ENCODE results near the gene DLK1.

DLK1 gene

GRCh38 chr14:100715803-100716202, 10.9 kb upstream of the DLK1 start:
- DNase-seq, result no peak

DNA sequence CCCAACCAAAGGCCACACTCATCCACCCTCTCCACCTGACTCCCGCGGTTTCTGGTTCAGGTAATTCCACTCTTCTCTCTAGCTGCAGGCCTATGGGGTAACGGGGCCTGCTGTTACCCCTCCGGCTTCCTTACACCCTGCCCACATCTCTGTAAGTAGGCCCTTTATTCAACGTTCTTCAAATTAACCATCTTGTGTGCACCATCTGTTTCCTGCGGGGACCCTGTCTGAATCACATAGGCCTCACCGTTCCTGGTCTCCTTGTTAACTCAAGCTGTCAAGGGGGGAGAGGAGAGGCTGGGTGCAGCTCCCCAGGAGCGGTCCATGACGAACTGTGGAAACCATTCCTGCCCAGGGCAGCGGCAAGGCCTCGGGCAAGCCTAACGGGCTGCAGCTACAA, 9.3 kb upstream of the DLK1 start:
- DNase-seq, result no peak

DNA sequence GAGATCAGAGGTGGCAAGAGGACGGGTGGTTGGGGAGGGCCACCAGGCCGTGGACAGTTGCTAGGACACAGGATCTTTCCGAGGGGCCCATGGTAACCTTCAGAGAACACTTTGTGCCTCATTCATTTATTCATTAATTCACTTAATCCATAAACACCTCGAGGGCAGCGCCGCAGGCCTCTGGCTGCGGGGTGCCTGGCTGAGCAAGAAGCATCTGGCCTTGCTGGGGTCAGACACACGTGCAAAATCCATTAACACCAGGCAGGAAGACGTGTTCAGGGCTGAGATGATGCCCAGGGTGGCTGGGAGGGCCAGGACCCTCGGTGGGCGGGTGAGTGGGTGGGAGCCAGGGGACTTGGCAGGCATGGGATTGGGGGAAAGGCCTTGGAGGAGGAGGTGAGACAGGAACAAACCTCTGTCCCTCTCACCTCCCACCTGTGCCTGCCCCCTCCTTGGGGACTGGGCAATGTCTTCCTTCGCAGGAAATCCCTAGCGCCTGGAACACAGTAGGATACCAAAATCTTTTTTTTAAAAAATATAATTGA, 6.6 kb upstream of the DLK1 start:
- no peak for DNase-seq

- DNase-seq, result no peak
Measured at GRCh38 chr14:100721568-100721967, 5.1 kb upstream of the DLK1 start.

- DNase-seq, result no peak
Measured at GRCh38 chr14:100722367-100722766, 4.3 kb upstream of the DLK1 start.

DNA sequence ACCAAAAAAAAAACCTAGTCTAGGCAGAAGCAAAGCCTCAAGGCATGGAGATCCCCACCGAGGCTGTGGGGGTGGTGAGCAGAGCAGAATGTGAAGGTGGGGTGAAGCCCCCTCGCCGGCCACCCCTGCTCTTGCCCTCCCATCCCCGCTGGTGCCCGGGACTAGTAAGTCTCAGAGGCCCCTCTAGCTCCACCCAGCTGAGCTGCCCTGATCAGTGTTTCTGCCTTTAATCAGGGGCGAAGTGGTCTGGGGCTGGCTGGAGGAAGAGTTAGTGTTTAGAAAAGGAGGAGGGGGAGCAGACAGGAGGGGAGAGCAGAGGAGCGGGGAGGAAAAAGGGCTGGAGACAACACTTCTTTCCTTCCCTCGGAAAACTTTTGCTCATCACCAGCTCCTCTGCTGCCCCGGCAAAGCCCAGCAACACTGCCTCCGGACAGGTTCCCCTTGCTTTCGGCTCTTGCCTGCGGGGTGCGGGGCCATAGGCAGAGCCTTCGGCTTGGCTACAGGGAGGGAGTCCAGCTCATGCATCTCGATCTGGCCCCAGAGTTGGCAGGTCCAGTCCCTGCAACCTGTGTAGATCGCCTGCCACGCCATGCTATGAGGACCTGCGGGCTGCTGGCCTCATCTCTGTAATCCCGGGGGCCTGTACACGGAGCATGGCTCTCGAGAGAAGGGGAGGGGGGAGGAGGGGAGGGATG, 3.4 kb upstream of the DLK1 start:
- no peak for DNase-seq

GRCh38 chr14:100723830-100724437, 2.8 kb upstream of the DLK1 start:
- no peak for DNase-seq

- DNase-seq, result no peak
Measured at GRCh38 chr14:100724536-100724935, 2.2 kb upstream of the DLK1 start.

DNA sequence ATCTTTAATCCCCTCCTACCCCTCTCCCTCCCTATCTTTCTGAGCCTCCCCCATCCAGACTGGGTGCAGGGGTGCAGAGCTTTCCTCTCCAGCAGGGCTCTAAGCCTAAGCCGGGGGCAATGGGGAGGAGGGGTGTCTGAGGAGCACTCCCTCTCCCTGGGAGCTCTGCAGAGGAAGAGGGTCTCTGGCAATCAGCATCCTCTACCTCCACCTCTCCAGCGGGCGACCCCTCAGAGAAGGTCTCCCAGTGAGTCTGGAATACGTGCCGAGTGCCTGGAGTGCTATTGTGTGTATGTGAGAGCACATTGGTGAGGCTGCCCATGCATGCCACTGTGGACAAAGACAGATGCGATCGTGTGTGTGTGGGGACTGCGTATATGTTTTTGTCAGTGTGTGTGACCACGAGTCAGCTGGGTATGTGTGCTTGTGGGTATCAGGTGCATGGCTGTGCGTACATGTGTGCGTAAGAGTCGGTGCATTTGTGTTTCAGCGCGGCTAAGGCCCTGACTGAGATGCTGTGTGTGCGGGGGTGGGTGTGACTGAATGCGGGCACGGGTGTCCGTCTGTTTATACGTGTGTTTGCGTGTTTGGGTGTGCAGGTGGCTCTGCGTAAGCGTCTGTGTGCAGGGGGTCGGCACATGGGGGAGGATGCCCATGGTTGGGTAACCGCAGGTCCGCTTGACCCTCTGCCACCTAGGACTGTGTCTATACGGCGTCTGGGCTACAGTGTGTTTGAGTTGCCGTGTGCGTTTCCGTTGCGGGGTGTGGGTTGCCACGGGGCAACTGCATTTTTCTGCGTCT, 905 bp upstream of the DLK1 start:
- DNase-seq, result no peak

GRCh38 chr14:100727086-100727872, 587 bp downstream of the DLK1 start:
- no peak for DNase-seq

DNA sequence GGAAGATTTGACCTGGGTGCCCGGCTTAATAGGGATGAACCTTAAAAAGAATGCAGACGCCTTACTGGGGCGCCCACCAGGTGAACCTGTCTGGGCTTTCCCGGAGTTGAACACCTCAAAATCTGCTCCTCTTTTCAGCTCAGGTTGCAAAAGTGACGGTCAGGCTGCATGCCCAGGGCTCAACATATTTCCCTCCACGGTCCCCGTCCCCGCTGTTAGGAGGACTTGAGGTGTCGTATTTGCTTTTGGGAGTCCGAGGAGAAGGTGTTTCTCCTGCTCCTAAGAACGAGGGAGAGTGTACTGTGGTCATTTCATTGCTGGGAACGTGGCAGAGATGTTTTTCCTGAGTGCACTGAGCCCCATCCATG, 1.2 kb downstream of the DLK1 start:
- no peak for DNase-seq

DNA sequence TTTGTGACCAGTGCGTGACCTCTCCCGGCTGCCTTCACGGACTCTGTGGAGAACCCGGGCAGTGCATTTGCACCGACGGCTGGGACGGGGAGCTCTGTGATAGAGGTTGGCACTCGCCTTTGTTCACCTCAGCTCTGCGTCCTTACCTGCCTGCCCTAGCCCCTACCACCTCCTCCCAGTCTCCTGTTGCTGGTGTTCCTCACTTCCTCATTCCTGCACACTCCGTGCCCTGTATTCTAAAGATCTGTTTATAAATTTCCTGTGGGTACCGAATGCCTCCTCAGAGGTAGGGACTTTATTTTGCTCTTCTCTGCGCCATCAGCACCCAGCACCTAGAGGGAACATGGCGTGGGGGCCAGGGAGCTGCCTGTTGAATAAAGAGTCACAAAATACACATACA, 2.3 kb downstream of the DLK1 start:
- no peak for DNase-seq

- DNase-seq, result no peak
Measured at GRCh38 chr14:100729982-100730381, 3.3 kb downstream of the DLK1 start.

DNA sequence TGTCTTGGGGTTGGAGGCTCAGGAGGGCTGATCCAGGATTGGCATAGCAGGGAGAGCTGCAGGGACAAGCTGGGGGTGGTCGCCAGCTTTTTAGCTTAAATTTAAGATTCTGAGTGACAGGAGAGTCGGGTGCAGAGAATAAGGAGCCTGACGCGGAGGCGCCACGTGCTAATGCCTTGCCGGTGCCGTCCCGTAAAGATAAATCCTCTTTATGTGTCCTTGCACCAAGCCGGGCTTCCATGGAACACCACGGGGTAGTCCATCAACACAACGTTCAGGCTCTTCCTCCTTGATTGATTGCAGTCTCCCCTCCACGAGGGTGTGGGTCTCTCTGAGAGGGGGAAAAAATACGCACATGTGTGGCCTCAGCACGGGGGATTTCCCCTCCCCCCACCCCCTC, 3.9 kb downstream of the DLK1 start:
- DNase-seq, result no peak

DNA sequence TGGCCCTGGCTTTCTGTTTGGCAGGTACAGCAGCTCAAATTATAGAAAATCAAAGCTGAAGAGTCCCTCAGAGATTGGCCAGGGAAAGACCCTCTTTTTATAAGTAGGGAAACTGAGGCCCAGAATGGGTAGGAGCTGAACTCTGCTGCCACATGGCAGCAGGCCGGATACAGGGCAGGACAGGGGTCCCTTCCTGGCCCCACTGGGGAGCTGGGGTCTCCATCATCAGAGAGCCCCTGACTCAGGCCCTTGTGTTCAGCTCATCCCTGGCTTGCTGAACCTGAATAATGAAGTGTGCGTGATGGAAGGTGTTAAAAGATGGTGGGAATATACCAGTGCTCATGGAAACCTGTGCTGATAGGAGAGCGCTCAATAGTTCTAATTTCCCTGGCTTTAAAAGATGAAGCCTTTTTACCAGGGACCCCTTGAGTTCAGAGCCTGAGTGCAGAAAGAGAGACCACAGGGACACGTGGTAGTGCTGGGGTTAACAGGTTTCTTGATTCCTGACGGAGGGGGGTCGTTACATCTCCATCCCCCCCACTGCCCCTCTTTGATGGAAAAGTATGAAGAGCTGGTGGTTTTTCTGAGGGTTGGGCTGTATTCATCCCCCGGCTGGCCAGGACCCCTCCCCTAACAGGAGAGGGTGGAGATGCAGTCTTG, 4.4 kb downstream of the DLK1 start:
- DNase-seq, result no peak

DNA sequence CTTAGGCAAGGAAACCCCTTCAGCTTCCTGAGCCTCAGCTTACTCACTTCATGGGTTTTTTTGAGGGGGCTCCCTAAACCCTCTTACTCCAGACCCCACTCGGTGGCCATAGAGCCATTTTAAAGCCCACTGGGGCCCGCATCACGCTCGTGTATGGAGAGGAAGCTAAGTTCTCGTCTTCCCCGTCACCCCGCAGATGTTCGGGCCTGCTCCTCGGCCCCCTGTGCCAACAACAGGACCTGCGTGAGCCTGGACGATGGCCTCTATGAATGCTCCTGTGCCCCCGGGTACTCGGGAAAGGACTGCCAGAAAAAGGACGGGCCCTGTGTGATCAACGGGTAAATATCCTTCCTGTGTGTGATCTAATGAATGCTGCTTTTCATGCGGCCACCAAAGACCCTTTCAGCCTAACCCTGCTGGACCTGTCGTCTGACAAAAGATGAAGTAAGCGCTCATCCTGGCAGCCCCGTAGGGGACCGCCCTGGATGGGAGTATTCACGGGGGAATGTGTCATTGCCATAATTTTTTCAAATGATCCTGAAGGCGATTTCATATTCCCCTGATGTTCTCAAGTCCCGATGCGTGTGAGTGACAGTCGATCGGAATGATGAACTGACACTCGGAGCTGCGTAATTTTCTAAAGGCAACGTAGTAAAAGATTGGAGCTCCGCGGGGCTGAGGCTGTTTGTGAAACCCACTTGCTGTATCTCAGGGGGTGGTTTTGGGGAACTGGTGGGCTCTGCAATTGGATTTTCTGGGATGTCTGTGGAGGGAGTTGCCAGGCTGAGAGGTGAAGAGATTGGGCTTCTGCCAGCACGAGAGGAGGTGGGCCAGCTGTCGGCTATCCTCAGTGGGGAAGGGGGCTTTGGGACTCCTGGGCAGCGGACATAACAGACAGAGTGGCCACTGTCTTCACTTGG, 5.4 kb downstream of the DLK1 start:
- DNase-seq, result no peak

- DNase-seq, result no peak
Measured at GRCh38 chr14:100732766-100733100, 6.0 kb downstream of the DLK1 start.

- no peak for DNase-seq
Measured at GRCh38 chr14:100733152-100733850, 6.6 kb downstream of the DLK1 start.

GRCh38 chr14:100734031-100734990, 7.6 kb downstream of the DLK1 start:
- no peak for DNase-seq

DNA sequence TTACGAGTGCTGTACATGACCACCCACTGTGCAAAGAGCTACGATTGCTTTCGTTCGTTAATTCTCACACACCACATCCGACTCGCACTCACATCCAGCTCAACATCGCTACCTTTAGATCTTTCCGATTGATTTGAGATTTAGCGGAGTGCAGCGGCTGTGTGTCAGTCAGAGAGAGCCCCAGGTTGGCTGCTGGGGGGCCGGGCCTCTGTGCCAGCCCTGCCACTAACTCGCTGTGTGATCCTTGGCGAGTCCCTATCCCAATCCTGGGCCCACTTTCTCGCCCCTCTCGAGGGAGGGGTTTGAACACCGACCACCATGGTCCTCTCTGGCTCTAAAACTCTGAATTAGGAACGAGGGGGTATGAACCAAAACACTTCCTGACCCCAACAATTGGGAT, 8.6 kb downstream of the DLK1 start:
- no peak for DNase-seq

Data from CD4-positive, alpha-beta T cell treated with Interleukin-12 subunit alpha and Interleukin-12 subunit beta, for 1 hour (primary cell).